Panc1 (cell line): Measurements from ENCODE around the gene RPN2.

Source experiments
- POLR2AphosphoS5 ChIP-seq: IDR thresholded peaks from 2 replicates; pipeline ENCODE4 v1.6.1; 2012; ENCODE audit warnings: mild to moderate bottlenecking, low read depth, low read length, moderate library complexity
- REST ChIP-seq, 2 experiments: IDR thresholded peaks; 2 replicates each; pipeline ENCODE4 v1.6.1; 2011 to 2012; ENCODE audit warnings: low read depth in 2 of 2, control low read depth in 1 of 2, low read length in 1 of 2, mild to moderate bottlenecking in 1 of 2, moderate library complexity in 1 of 2; ENCODE audit not compliant: insufficient read depth in 1 of 2
- SIN3A ChIP-seq: IDR thresholded peaks from 2 replicates; pipeline ENCODE4 v1.6.1; 2012; ENCODE audit warnings: low read depth, mild to moderate bottlenecking, low read length, moderate library complexity, borderline replicate concordance; ENCODE audit not compliant: insufficient read depth
- TF ChIP-seq, protein P1 (sequence below): fragments of 450-650 bp; IDR thresholded peaks from 2 replicates; pipeline ENCODE4 v1.5.1; 2017; ENCODE audit warnings: mild to moderate bottlenecking

DNA sequence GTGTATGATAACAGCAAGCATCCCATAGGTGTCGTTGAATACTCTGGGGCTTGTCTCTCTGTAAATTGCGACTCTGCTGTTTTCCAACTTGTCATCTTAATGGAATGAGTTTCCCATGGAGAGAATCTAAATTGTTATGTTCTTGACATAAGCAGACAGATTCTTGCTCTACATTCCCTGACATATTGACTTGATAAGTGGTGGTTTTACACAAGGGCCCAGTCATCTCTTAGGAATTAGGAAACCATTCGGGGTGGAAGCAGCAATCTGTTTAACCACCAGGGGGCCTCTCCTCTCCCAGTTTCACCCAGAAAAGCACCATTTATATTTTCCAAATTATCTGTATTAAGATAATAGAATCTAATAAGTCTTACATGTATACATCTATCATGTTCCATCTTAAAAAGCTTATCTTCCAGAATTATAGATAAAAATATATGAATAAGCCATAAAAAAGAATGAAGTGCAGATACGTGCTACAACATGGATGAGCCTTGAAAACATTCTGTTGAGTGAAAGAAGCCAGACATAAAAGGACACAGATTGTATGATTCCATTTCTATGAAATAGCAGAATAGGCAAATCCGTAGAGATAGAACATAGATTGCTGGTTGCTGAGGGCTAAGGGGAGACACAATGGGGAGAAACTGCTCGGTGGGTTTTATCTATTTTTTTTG, 23.3 kb downstream of the RPN2 start:
- TF ChIP-seq, protein P1, sequence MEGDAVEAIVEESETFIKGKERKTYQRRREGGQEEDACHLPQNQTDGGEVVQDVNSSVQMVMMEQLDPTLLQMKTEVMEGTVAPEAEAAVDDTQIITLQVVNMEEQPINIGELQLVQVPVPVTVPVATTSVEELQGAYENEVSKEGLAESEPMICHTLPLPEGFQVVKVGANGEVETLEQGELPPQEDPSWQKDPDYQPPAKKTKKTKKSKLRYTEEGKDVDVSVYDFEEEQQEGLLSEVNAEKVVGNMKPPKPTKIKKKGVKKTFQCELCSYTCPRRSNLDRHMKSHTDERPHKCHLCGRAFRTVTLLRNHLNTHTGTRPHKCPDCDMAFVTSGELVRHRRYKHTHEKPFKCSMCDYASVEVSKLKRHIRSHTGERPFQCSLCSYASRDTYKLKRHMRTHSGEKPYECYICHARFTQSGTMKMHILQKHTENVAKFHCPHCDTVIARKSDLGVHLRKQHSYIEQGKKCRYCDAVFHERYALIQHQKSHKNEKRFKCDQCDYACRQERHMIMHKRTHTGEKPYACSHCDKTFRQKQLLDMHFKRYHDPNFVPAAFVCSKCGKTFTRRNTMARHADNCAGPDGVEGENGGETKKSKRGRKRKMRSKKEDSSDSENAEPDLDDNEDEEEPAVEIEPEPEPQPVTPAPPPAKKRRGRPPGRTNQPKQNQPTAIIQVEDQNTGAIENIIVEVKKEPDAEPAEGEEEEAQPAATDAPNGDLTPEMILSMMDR: peak; percentile 85
- TF ChIP-seq SIN3A: no peak
- no peak for TF ChIP-seq POLR2AphosphoS5
- TF ChIP-seq REST (IDR thresholded peaks at IDR 0.05; ENCODE audit: insufficient read depth in 1 of 2, low read depth in 2 of 2, low read length in 1 of 2): no peak
